Muscle layer of duodenum (tissue), 2 donors: ENCODE data around the gene ZC3H12C.

Source experiments
- H3K27ac ChIP-seq: one replicate; pipeline ENCODE4 v1.7.0; 2013; ENCODE audit warnings: mild to moderate bottlenecking, low read length
- H3K27me3 ChIP-seq: one replicate; pipeline ENCODE4 v1.7.0; 2013; ENCODE audit warnings: low read depth, mild to moderate bottlenecking, control low read depth, low read length
- H3K36me3 ChIP-seq, 2 donors: one replicate each; pipeline ENCODE4 v1.7.0; 2013; ENCODE audit warnings: low read length in 2 of 2, control low read depth in 1 of 2, mild to moderate bottlenecking in 1 of 2; ENCODE audit not compliant: insufficient read depth in 2 of 2, control insufficient read depth in 1 of 2
- H3K4me1 ChIP-seq, 2 donors: one replicate each; pipeline ENCODE4 v1.7.0; 2013; ENCODE audit warnings: low read length in 2 of 2, mild to moderate bottlenecking in 2 of 2, control low read depth in 1 of 2, moderate library complexity in 1 of 2; ENCODE audit not compliant: insufficient read depth in 2 of 2, control insufficient read depth in 1 of 2
- H3K4me3 ChIP-seq, 2 donors: one replicate each; pipeline ENCODE4 v1.7.0; 2013; ENCODE audit warnings: low read length in 2 of 2, low read depth in 1 of 2, mild to moderate bottlenecking in 1 of 2
- H3K9me3 ChIP-seq, 2 donors: one replicate each; pipeline ENCODE4 v1.7.0; 2013; ENCODE audit warnings: low read length in 2 of 2, control low read depth in 1 of 2, mild to moderate bottlenecking in 1 of 2; ENCODE audit not compliant: control insufficient read depth in 1 of 2
- donor health status: healthy.

ZC3H12C gene

DNA sequence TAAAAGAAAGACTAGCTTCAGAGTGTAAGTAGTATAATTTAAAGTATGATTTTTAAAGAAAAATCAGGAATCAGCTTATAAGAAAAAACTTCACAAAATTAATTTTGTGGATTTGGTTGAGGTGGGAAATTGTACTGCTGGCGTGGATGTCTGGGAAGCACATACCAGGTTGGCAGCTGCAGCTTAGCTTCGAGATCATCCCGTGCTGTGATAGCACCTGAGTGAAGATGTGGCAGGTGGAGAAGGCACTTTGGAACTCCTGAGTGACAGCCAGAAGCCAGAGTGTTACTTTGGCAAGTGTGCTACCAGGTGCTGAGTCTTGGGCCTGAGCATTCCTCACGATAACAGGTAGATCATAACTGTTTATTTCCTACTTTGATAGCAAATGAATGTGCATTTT, 17.7 kb downstream of the ZC3H12C start:
- H3K9me3 ChIP-seq: peaks cover 0 to 4% of the 10 kb centered on the region in 2 donors
- no peak overlapping the region for H3K27ac ChIP-seq
- H3K27me3 ChIP-seq: no peaks in the 10 kb centered on the region
- H3K36me3 ChIP-seq: peaks cover 0 to 4% of the 10 kb centered on the region in 2 donors
- H3K4me1 ChIP-seq: no peaks in the 10 kb centered on the region
- H3K4me3 ChIP-seq: no peak overlapping the region

DNA sequence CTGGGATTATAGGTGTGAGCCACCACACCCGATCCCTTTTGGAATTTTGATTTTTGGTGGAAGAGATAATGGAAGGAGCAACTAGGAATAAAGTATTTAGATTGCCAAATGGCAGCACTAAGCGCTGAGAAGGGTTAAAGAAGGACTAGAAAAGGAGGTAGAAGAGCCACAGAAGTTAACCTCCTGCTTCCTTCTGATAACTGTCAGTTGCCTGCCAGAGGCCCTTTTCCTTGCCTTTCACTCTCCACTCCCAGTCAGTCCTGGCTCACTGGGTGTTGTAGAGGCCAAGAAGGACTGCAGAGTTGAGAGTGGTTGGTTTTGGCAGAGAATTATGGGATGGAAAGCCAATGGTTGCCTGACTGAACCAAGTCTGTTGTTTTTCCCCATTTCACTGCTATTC, 19.3 kb downstream of the ZC3H12C start:
- Histone ChIP-seq H3K9me3 (no peaks in the 10 kb centered on the region), H3K36me3 (no peaks in the 10 kb centered on the region), H3K27ac (no peak overlapping the region), H3K4me1 (no peaks in the 10 kb centered on the region), H3K4me3 (no peak overlapping the region), H3K27me3 (no peaks in the 10 kb centered on the region)

DNA sequence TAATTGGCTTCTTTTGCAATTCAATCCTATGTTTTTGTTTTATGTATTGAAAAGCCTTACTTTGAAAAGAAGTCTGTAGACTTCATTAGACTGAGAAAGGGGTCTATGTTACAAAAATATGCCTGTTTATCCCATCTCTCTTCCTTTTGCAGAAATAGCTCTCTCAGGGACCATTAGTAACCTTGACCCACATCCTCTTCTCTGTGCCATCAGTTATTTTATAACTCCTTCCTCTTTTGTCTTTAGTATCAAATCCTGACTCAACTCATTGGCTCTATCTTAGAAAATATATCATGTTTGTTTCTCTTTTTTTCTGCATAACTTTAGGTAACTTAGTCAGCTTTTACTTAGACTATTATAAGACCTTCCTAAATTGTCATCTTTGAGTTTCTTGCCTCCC, 20.3 kb downstream of the ZC3H12C start:
- no peaks in the 10 kb centered on the region for H3K27me3 ChIP-seq
- H3K4me3 ChIP-seq: no peak overlapping the region
- no peak overlapping the region for H3K27ac ChIP-seq
- H3K9me3 ChIP-seq: no peaks in the 10 kb centered on the region
- no peaks in the 10 kb centered on the region for H3K36me3 ChIP-seq
- H3K4me1 ChIP-seq: no peaks in the 10 kb centered on the region

DNA sequence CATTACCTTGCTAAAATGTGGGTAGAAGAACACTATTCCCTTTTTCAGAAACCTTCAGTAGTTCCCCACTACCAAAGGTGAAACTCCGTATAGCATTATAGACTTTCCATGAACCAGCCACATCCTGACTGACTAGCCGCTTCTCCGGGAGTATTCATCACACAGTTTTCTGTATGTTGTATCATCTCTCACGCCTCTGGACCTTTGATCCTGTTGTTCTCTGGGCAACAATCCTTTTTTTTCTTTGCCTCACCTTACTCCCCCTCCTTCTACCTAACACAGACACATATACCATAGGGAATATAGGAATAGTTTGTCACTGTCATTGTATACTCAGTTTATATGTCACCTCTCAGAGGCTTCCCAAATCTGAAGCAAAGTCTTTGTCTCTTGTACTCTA, 20.8 kb downstream of the ZC3H12C start:
- no peaks in the 10 kb centered on the region for H3K27me3 ChIP-seq

DNA sequence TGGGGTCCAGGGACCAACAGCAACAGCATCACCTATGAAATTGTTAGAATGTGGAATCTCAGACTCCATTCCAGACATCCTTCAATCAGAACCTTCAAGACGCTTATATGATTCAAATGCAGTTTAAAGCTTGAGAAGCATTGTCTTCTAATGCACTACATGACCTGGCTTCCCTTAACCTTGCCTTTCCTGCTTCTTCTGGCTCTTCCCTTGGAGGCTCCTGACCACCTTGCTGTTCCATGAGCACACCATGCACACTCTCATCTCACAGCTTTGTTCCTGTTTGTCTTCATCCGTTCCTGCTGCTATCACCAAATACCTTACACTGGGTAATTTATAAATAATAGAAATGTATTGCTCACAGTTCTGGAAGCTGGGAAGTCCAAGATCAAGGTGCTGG, 26.1 kb downstream of the ZC3H12C start:
- no peaks in the 10 kb centered on the region for H3K36me3 ChIP-seq
- H3K4me3 ChIP-seq: no peak overlapping the region
- H3K9me3 ChIP-seq: no peaks in the 10 kb centered on the region
- no peaks in the 10 kb centered on the region for H3K27me3 ChIP-seq
- no peak overlapping the region for H3K27ac ChIP-seq
- H3K4me1 ChIP-seq: peaks cover 0 to 15% of the 10 kb centered on the region in 2 donors

More for the DNA sequence above, 20.8 kb downstream of the ZC3H12C start:
- Histone ChIP-seq H3K4me1 (no peaks in the 10 kb centered on the region), H3K4me3 (no peak overlapping the region), H3K9me3 (no peaks in the 10 kb centered on the region), H3K27ac (no peak overlapping the region), H3K36me3 (no peaks in the 10 kb centered on the region)

DNA sequence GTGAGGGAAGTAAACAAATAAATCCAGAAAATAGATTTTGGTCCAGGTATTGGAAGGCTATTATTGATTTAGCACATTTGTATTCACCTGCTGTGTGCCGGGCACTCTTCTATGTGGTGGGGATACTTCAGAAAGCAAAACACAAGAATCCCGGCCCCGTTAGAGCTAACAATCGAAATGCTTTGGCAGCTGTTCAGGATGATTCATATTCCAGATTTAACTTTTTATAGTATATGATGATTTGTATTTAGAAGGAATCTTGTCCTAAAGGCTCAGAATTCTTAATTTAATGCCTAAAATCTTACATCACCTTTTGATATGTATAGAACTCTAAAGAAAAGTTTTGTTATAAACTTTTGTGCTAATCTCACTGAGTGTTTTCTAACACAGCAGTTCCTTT, 28.0 kb downstream of the ZC3H12C start:
- no peak overlapping the region for H3K27ac ChIP-seq
- peaks cover 0 to 15% of the 10 kb centered on the region in 2 donors for H3K4me1 ChIP-seq
- no peaks in the 10 kb centered on the region for H3K27me3 ChIP-seq
- no peak overlapping the region for H3K4me3 ChIP-seq
- H3K9me3 ChIP-seq: no peaks in the 10 kb centered on the region
- H3K36me3 ChIP-seq: no peaks in the 10 kb centered on the region

DNA sequence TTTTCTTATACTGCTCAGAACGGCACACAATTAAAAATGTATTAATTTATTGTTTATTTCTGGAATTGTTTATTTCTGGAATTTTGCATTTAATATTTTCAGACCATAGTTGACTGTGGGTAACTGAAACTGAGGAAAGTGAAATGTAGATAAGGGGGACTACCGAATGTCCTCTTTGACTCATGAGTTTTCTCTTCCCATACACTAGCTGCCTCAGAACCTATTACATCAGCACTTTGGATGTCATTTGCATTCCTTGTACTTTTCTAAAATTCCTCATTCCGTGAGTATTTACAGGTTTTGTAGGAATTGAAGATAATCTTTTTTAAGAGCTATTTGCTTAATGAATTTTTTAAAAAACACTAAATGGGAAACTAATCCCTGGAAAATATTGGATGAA, 29.8 kb downstream of the ZC3H12C start:
- no peak overlapping the region for H3K4me3 ChIP-seq
- no peaks in the 10 kb centered on the region for H3K27me3 ChIP-seq
- H3K36me3 ChIP-seq: no peaks in the 10 kb centered on the region
- no peaks in the 10 kb centered on the region for H3K9me3 ChIP-seq
- H3K4me1 ChIP-seq: peaks cover 0 to 15% of the 10 kb centered on the region in 2 donors
- H3K27ac ChIP-seq: no peak overlapping the region

DNA sequence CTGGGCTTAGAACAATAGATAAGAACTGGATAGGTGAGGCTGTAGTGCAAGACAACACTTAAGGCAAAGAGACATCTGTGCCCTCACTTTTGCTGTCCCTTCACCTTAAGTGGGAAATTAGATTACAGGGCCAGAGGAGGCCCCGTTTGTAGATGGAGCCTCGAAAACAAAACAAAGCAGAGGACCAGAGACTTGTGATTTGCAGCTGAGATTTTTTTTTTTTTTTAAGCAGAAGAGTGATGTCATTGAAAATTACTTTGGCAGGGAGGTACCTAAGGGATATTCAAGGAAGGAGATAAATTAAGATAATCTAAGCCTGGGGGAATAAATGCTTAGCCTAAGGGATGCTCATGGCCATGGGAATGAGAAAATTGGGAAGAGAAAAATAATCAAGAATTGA, 31.4 kb downstream of the ZC3H12C start:
- no peaks in the 10 kb centered on the region for H3K9me3 ChIP-seq
- H3K27ac ChIP-seq: no peak overlapping the region
- H3K4me1 ChIP-seq: peaks cover 0 to 15% of the 10 kb centered on the region in 2 donors

DNA sequence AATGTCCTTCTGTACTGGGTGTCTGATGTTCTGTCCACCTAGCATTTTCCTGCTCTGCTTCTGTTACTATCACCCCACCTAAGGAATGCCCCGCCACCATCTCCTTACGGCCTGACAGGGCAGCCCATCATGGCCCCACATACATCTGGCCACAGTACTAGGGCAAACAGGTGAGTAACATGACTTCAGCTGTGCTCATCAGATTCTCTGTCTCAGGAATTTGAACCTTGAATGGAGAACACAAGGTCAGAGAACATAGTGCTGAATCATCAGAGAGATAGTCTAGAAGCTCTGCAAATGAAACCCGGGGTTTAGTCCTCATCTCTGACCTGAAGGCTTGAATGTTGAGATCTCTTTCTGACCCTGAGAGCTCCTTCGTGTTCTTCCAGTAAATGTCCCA, 32.4 kb downstream of the ZC3H12C start:
- Histone ChIP-seq H3K27ac (no peak overlapping the region), H3K4me3 (no peak overlapping the region), H3K36me3 (no peaks in the 10 kb centered on the region), H3K9me3 (no peaks in the 10 kb centered on the region), H3K27me3 (no peaks in the 10 kb centered on the region), H3K4me1 (peaks cover 0 to 10% of the 10 kb centered on the region in 2 donors)

More for the DNA sequence above, 31.4 kb downstream of the ZC3H12C start:
- no peaks in the 10 kb centered on the region for H3K36me3 ChIP-seq
- H3K4me3 ChIP-seq: no peak overlapping the region
- no peaks in the 10 kb centered on the region for H3K27me3 ChIP-seq

DNA sequence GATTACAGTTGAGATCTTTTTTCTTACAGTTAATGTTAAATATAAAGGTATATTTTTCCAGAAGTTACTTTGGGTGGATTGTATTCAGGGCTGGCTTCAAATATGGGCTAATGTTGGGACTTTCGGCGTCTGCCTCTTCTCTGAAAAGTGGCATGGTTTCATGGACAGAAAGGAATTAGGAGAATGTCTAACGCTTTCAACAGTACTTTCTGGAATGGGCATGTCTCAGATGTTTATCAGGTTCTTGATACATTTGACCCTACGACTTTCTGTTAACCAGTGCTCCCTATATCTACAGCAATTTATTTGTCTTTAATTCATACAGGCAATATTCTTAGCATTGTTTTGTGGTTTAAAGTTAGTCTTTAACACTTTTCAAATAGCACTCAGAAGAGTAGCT, 33.7 kb downstream of the ZC3H12C start:
- H3K4me3 ChIP-seq: no peak overlapping the region
- H3K9me3 ChIP-seq: no peaks in the 10 kb centered on the region
- H3K27me3 ChIP-seq: no peaks in the 10 kb centered on the region
- H3K36me3 ChIP-seq: no peaks in the 10 kb centered on the region
- no peaks in the 10 kb centered on the region for H3K4me1 ChIP-seq
- no peak overlapping the region for H3K27ac ChIP-seq

DNA sequence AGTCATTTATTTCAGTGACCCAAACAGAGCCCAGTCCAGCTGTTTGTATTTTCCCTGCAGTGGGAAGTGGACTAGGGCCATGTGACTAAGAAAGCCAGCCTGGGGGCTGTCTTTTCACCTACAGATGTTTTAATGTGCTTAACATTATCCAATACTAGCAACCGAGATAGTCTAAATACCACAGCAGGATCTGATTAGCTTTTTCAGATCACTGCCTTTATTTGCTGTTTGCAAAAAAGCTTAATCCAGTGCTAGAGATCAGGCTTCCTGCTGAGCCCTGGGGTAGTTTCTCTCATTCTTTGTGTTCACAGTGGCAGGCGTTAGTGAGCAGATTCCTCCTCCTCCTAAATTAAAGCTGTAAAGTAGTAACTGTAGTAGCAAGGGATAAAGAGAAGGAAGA, 35.0 kb downstream of the ZC3H12C start:
- no peaks in the 10 kb centered on the region for H3K9me3 ChIP-seq
- no peak overlapping the region for H3K27ac ChIP-seq
- no peak overlapping the region for H3K4me3 ChIP-seq
- H3K36me3 ChIP-seq: no peaks in the 10 kb centered on the region
- H3K27me3 ChIP-seq: no peaks in the 10 kb centered on the region
- H3K4me1 ChIP-seq: no peaks in the 10 kb centered on the region

DNA sequence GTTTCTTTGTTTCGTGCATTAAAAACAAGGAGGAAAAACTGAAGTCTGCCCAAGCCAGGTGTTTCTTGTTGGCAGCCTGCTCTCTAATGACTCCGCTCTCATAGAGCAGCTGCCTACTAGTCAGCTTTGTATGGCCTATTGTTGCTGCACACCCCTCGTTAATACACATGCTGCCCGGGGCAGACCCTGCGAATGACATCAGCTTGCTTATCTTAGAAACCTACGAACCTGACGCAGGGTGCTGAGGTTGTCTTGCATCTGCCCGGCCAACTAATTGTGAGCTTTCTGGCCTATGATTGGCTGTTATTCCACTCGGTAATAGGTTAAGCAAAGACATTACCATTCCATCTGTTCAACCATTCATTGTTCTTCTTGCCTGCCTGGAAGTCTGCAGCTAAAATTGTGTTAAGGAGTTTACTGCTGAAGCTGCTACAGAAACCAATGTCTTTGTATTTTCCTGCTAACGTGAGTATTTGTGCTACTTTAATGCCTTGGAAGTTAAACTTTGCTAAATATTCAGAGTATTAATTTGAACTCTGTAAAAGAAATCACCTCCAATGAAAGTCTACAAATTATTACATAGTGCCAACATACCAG, 37.5 kb downstream of the ZC3H12C start:
- no peaks in the 10 kb centered on the region for H3K9me3 ChIP-seq
- H3K4me1 ChIP-seq: no peaks in the 10 kb centered on the region
- no peak overlapping the region for H3K4me3 ChIP-seq
- no peak overlapping the region for H3K27ac ChIP-seq
- no peaks in the 10 kb centered on the region for H3K27me3 ChIP-seq
- H3K36me3 ChIP-seq: no peaks in the 10 kb centered on the region
